Muscle of leg (tissue), 11 donors: ENCODE measurements around the gene ARHGAP29. TPM values are rescaled to one million over a fixed set of nuclear protein-coding genes. Genes with fewer than 3 reads are reported as not detected.

Source experiments
- DNase-seq: peaks from one replicate; pipeline ENCODE4 v3.0.0; 2013
- H3K27ac ChIP-seq: one replicate; pipeline ENCODE4 v1.5.1; 2013; ENCODE audit warnings: mild to moderate bottlenecking, low read length, control low read depth
- H3K27me3 ChIP-seq: one replicate; pipeline ENCODE4 v1.6.1; 2013; ENCODE audit warnings: low read length; ENCODE audit not compliant: control insufficient read depth, insufficient read depth
- H3K36me3 ChIP-seq: one replicate; pipeline ENCODE4 v1.6.1; 2013; ENCODE audit warnings: low read length; ENCODE audit not compliant: control insufficient read depth, insufficient read depth
- H3K4me1 ChIP-seq: one replicate; pipeline ENCODE4 v1.6.1; 2013; ENCODE audit warnings: low read length; ENCODE audit not compliant: control insufficient read depth, insufficient read depth
- H3K4me3 ChIP-seq: one replicate; pipeline ENCODE4 v1.5.1; 2013; ENCODE audit warnings: low read length, control low read depth
- H3K9me3 ChIP-seq: replicated peaks from 2 replicates; pipeline ENCODE4 v1.6.1; 2013; ENCODE audit warnings: low read depth, low read length; ENCODE audit not compliant: control insufficient read depth
- WGBS: methylation state at CpG from one replicate; pipeline ENCODE4 v1.1.5; 2013; ENCODE audit warnings: missing lambda C conversion rate; ENCODE audit not compliant: insufficient coverage; 5-methylcytosine and 5-hydroxymethylcytosine counted together
- polyA plus RNA-seq, 8 donors: library from polyadenylated mRNA; unstranded; fragments of 120-200 nt; gene quantifications; one replicate each; pipeline versions ENCODE4 v1.2.1 to v1.2.3, GENCODE V29; 2013; ENCODE audit warnings: inconsistent platforms in 1 of 8, low replicate concordance in 1 of 8; ENCODE audit not compliant: insufficient read length in 8 of 8, insufficient read depth in 1 of 8
- total RNA-seq: library from RNA; stranded (reverse); fragments of 120-200 nt; gene quantifications from one replicate; pipeline ENCODE4 v1.2.4, GENCODE V29; 2013

Gene ARHGAP29
- total and polyA plus RNA-seq, 9 donors, result 15.5 to 43.7 (median 34.0) TPM

DNA sequence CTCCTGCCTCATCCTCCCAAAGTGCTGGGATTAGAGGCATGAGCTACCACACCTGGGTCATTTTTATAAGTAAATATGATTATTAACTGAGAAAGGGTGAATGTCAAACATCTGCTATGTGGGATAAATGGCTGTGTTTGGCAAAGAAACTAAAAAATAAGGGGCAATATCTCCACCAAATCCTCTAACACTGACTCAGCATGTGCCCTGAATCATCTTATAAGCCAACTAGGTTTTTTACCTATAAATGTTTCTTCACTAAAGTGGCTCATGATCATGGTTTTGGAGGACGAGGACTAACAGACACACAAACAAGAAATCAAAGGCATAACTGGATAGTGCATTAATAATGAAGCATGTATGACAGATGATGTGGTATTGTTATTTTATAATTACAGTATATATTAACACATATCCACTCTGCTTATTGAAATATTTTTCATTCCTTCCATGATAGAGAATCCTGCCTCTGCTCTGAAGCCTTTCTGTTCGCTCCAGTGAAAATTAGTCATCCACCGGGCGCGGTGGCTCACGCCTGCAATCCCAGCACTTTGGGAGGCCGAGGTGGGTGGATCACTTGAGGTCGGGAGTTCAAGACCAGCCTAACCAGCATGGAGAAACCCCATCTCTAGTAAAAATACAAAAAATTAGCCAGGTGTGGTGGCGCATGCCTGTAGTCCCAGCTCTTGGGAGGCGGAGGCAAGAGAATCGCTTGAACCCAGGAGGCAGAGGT, 11.7 kb upstream of the ARHGAP29 start:
- Histone ChIP-seq H3K9me3 (peaks cover 1% of the 10 kb centered on the region), H3K4me1 (peaks cover 3% of the 10 kb centered on the region), H3K27ac (no peak overlapping the region), H3K36me3 (no peaks in the 10 kb centered on the region), H3K4me3 (no peak overlapping the region), H3K27me3 (peaks cover 12% of the 10 kb centered on the region)
- 100% methylated on average over 1 of the region's 11 CpGs for WGBS
- no peak for DNase-seq

DNA sequence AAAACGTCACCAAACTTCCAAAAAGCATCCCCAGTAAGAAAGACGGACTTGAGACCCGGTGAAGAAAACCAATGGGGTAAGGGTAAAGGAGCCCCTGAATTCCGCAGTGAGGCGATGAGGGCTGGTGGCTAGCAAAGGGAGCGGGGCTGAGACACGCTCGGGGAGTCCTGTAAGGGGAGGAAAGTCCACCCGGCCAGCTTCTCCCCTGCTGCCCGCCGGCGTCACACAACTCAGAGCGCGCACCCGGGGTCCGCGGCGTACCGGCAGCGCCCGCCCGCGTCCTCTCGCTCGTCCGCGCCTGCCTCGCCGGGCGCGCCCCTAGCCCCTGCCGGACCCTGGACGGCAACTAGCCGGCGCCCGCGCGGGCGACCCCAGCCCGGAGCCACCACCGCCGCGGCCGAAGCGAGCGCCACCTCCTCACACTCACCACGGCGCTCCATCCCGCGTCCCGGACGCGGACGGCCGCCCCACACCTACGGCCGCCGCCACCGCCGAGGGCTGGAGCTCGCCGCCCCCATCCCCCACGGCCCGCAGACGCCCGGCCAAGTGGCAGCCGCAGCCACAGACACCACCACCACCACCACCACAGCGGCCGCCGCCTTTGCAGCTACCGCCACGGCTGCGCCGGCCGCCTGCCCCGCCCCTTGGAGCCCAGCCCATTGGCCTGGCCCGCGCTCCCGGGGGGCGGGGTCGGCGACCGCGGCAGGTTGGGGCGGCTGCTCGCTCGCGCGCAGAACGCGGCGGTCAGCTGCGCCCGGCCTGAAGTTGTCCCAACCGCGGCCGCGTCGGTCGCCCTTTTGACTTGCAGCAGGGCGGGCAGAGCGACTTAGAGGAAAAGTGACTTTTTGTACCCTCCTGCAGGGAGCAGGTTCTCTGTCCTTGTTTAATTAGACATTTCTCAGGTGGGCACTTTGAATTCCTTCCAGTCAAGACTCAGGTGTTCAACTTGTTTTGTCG, 10.0 kb upstream of the ARHGAP29 start:
- peak; percentile 74 for DNase-seq
- Histone ChIP-seq H3K9me3 (peaks cover 2% of the 10 kb centered on the region), H3K4me1 (peaks cover 3% of the 10 kb centered on the region)

GRCh38 chr1:94246692-94247137, 9.3 kb upstream of the ARHGAP29 start:
- H3K27ac ChIP-seq, result peak overlapping the region; percentile 81
- no peak for DNase-seq
- peaks cover 3% of the 10 kb centered on the region for H3K4me1 ChIP-seq
- WGBS, result no CpG with 5 or more reads among the region's 11 CpGs
- peaks cover 2% of the 10 kb centered on the region for H3K9me3 ChIP-seq
- no peaks in the 10 kb centered on the region for H3K36me3 ChIP-seq
- peak overlapping the region; percentile 55 for H3K4me3 ChIP-seq
- H3K27me3 ChIP-seq, result peaks cover 11% of the 10 kb centered on the region

More for the DNA sequence above, 10.0 kb upstream of the ARHGAP29 start:
- WGBS, result under 1% methylated on average over 99 of the region's 103 CpGs
- H3K4me3 ChIP-seq, result peak overlapping the region; percentile 55
- H3K27ac ChIP-seq, result peak overlapping the region; percentile 81
- peaks cover 11% of the 10 kb centered on the region for H3K27me3 ChIP-seq
- H3K36me3 ChIP-seq, result no peaks in the 10 kb centered on the region

GRCh38 chr1:94245747-94246438, 8.5 kb upstream of the ARHGAP29 start:
- peaks cover 2% of the 10 kb centered on the region for H3K9me3 ChIP-seq
- 86% methylated on average over 2 of the region's 5 CpGs for WGBS

DNA sequence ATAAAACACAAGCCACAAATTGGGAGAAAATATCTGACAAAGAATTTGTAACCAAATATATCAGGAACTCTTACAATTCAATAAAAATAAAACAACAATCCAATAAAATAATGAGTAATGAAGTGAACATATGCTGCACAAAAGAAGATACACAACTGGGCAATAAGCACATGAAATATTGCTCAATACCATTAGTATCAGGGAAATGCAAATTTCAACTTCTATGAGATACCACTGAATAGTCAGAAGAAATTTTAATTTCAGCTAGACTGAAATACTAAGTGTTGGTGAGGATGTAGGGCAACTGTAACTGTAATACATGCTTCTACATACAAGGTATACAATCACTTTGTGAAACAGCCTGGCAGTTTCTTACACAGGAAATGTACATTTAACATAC, 7.4 kb upstream of the ARHGAP29 start:
- H3K36me3 ChIP-seq, result no peaks in the 10 kb centered on the region
- H3K27ac ChIP-seq, result no peak overlapping the region
- H3K9me3 ChIP-seq, result peaks cover 2% of the 10 kb centered on the region
- no peak overlapping the region for H3K4me3 ChIP-seq
- no peak for DNase-seq
- peaks cover 3% of the 10 kb centered on the region for H3K4me1 ChIP-seq
- H3K27me3 ChIP-seq, result peaks cover 11% of the 10 kb centered on the region

More at GRCh38 chr1:94245747-94246438, 8.5 kb upstream of the ARHGAP29 start:
- Histone ChIP-seq H3K4me1 (peaks cover 3% of the 10 kb centered on the region), H3K36me3 (no peaks in the 10 kb centered on the region), H3K4me3 (peak overlapping the region; percentile 6), H3K27ac (peak overlapping the region; percentile 81), H3K27me3 (peaks cover 11% of the 10 kb centered on the region)
- no peak for DNase-seq

GRCh38 chr1:94243665-94244064, 6.3 kb upstream of the ARHGAP29 start:
- no peaks in the 10 kb centered on the region for H3K36me3 ChIP-seq
- H3K9me3 ChIP-seq, result peaks cover 2% of the 10 kb centered on the region
- peaks cover 11% of the 10 kb centered on the region for H3K27me3 ChIP-seq
- no peak overlapping the region for H3K27ac ChIP-seq
- no peak overlapping the region for H3K4me3 ChIP-seq
- no CpG with 5 or more reads among the region's 2 CpGs for WGBS
- DNase-seq, result no peak
- H3K4me1 ChIP-seq, result peaks cover 3% of the 10 kb centered on the region

DNA sequence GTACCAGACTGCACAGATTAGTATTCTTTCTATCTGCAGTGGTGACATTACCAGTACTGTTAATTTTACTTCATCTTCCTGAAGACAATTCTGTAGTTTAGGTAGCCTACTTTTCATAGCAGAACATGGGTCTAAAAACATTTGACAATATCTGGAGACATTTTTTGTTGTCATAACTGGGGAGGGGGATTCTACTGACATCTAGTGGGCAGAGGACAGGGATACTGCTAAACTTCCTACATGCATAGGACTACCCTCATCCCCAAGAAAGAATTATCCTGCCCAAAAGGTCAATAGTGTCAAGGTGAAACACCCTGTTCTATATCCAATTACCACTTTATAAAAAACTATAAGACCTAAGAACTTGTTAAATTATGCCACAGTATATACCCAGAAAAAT, 3.4 kb upstream of the ARHGAP29 start:
- DNase-seq, result peak; percentile 66
- Histone ChIP-seq H3K27me3 (peaks cover 11% of the 10 kb centered on the region), H3K36me3 (no peaks in the 10 kb centered on the region), H3K9me3 (peaks cover 2% of the 10 kb centered on the region), H3K27ac (no peak overlapping the region), H3K4me3 (no peak overlapping the region), H3K4me1 (peaks cover 5% of the 10 kb centered on the region)

- H3K27ac ChIP-seq, result no peak overlapping the region
- no peaks in the 10 kb centered on the region for H3K36me3 ChIP-seq
- no peak for DNase-seq
- peaks cover 2% of the 10 kb centered on the region for H3K9me3 ChIP-seq
- peaks cover 5% of the 10 kb centered on the region for H3K4me1 ChIP-seq
- peaks cover 11% of the 10 kb centered on the region for H3K27me3 ChIP-seq
- H3K4me3 ChIP-seq, result no peak overlapping the region
Observed at GRCh38 chr1:94239796-94240195, 2.4 kb upstream of the ARHGAP29 start.

DNA sequence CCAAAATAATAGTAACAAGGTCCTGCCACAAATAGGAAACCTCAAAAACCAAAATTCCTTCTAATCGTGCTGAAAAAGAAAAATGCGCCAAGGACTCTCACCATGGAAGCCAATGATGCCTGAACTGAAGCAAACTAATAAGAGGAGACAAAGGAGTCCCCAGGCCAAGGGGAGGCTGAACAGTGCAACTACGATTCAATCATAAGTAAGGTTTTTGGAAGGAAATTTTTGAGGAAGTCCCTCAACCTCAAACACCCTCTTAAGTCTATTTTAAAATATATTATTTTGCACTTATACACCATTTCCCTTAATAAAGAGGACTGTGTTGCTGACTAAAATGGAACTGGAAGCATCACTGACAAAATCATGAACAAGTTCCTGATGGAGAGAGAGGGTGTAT, 1.7 kb upstream of the ARHGAP29 start:
- peaks cover 5% of the 10 kb centered on the region for H3K4me1 ChIP-seq
- WGBS, result 100% methylated on average over 2 of the region's 3 CpGs
- H3K36me3 ChIP-seq, result no peaks in the 10 kb centered on the region
- peaks cover 11% of the 10 kb centered on the region for H3K27me3 ChIP-seq
- H3K27ac ChIP-seq, result no peak overlapping the region
- DNase-seq, result no peak
- no peak overlapping the region for H3K4me3 ChIP-seq
- H3K9me3 ChIP-seq, result peaks cover under 1% of the 10 kb centered on the region
